Heart left ventricle (tissue), 16 donors: ENCODE measurements around the gene GTF2IRD1. TPM values are rescaled to one million over a fixed set of nuclear protein-coding genes. Genes with fewer than 3 reads are reported as not detected.
A peak's percentile ranks its signal among the peaks of the same experiment; 100 is the strongest.
"Not testable (repeated sequence)": the region's sequence is repeated elsewhere in the genome, so short reads cannot be mapped to it uniquely, and the experiment has no call there.

ENCODE experiments used
- ATAC-seq, 4 donors: fragments of 200-7000 bp; cut with Tn5 transposase; one replicate each; pipeline ENCODE4 v1.9.1; 2020 to 2022; ENCODE audit warnings: moderate library complexity in 4 of 4, mild to moderate bottlenecking in 3 of 4, moderate number of reproducible peaks in 1 of 4
- DNase-seq, 5 donors: peaks; one replicate each; pipeline ENCODE4 v3.0.0-alpha.2; 2020
- H3K27ac ChIP-seq, 12 donors: fragments of 200-600 bp; sonication (generic) in 4 of 12; one replicate each; pipeline versions ENCODE4 v1.5.0 to v1.8.0; 2016 to 2022; ENCODE audit warnings: mild to moderate bottlenecking in 2 of 12
- H3K27me3 ChIP-seq, 9 donors: fragments of 200-600 bp; sonication (generic) in 2 of 9; one replicate each; pipeline versions ENCODE4 v1.5.1 to v1.8.0; 2016 to 2022; ENCODE audit warnings: mild to moderate bottlenecking in 3 of 9
- H3K36me3 ChIP-seq, 9 donors: fragments of 200-600 bp; sonication (generic) in 2 of 9; one replicate each; pipeline versions ENCODE4 v1.5.0 to v1.8.0; 2018 to 2022; ENCODE audit warnings: mild to moderate bottlenecking in 2 of 9
- H3K4me1 ChIP-seq, 12 donors: fragments of 200-600 bp; sonication (generic) in 4 of 12; one replicate each; pipeline versions ENCODE4 v1.5.0 to v1.8.0; 2016 to 2022; ENCODE audit warnings: mild to moderate bottlenecking in 3 of 12
- H3K4me3 ChIP-seq, 12 donors: fragments of 200-600 bp; sonication (generic) in 4 of 12; one replicate each; pipeline versions ENCODE4 v1.5.0 to v1.8.0; 2017 to 2022; ENCODE audit warnings: mild to moderate bottlenecking in 9 of 12, moderate library complexity in 4 of 12
- H3K9me3 ChIP-seq, 12 donors: fragments of 200-600 bp; sonication (generic) in 4 of 12; one replicate each; pipeline versions ENCODE4 v1.5.0 to v1.8.0; 2016 to 2022; ENCODE audit warnings: mild to moderate bottlenecking in 1 of 12
- CTCF ChIP-seq, 12 donors: fragments of 200-600 bp; sonication (generic) in 4 of 12; IDR thresholded peaks; one replicate each; pipeline versions ENCODE4 v1.5.0 to v1.8.0; 2018 to 2022; ENCODE audit warnings: antibody characterized with exemption in 12 of 12, mild to moderate bottlenecking in 5 of 12
- POLR2A ChIP-seq, 2 donors: fragments of 450-650 bp; IDR thresholded peaks; one replicate each; pipeline ENCODE4 v1.6.1; 2017; ENCODE audit warnings: antibody characterized with exemption in 2 of 2, mild to moderate bottlenecking in 2 of 2, moderate library complexity in 2 of 2
- WGBS, 4 donors: extraction: QIAGEN DNeasy Blood & Tissue Kit in 2 of 4; methylation state at CpG; one replicate each; pipeline versions ENCODE4 v1.1.5 to v1.1.7; 2013 to 2018; 5-methylcytosine and 5-hydroxymethylcytosine counted together
- intact Hi-C, 10 donors: fragments of 100-400 bp; cut with DNase I; formaldehyde crosslinking; loops; one replicate each; pipeline versions ENCODE4 v1.11.1 to v1.14.2; 2022
- polyA plus RNA-seq, 2 donors: library from polyadenylated mRNA; stranded (reverse); fragments of 200-250 nt; gene quantifications; one replicate each; pipeline ENCODE4 v1.2.3, GENCODE V29; 2013
- total RNA-seq, 9 donors: library from RNA; depleted of rRNA in 2 of 9; stranded (reverse); fragments of >200 nt in 2 of 9; fragmentation: NEBNext Ultra II Directional in 3 of 9; extraction: Animal tissue kit (Norgen Biotek cat#: 25700) in 3 of 9; gene quantifications; one replicate each; pipeline versions ENCODE4 v1.1.0 to v1.2.4, GENCODE V29; 2016 to 2023
- donor health status: ischemic (EF 13 %, LVEDD 7.1; RV severe dilation, severe dysfunction).
- donor health status: healthy with polysubstance abuse.
- donor health status: DM: no; HTN: yes; CAD: no.
- donor health status: DM: no; HTN: no; CAD: no.
- donor health status: ischemic (EF 25% LVEDD 6.9; RV normal size, moderate dysfunction).
- donor health status: ischemic (EF 25% LVEDD 5.7; RV mildly dilated, moderate dysfunction).
- donor health status: healthy.
- donor health status: DM: yes; HTN: yes; CAD: no.
- donor health status: ischemic (EF 35%, LVEDD 5.7; RV mildly dilated, moderate dysfunction).
- donor health status: nonischemic (EF 11% LVEDD 7.7; RV severe dilation, severe dysfunction).
- donor health status: DM: yes; HTN: yes; CAD: no.
- donor health status: PGD.
- donor health status: ischemic (EF 29% LVEDD 5.4; RV normal size, mild dysfunction).
- donor health status: nonischemic (EF 23%, LVEDD 6.1; RV moderate dilation, normal function).

The GTF2IRD1 gene
- total and polyA plus RNA-seq, 11 donors: 10.0 to 40.4 (median 15.6) TPM

DNA sequence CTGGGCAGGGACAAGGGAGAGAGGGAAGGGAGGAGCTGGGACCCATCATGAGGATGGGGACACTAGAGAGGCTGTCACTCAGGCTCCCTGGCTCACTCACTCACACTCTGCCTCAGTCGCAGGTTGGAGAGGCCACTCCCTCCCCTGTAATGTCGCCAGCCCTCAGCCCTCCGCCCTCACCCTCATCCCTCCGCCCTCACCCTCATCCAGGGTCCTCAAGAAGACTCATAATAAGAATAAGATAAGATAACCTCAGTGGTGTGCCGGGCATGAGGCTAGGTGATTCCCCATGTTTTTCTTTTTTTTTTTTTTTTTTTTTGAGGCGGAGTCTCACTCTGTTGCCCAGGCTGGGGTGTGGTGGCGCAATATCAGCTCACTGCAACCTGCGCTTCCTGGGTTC is 92.2 kb downstream of the GTF2IRD1 start:
- no peak for DNase-seq
- H3K4me3 ChIP-seq: no peak overlapping the region
- WGBS, 4 donors: 89 to 94% (median 92%) methylated on average over 8 of the region's 8 CpGs
- H3K9me3 ChIP-seq: peaks cover 0 to 10% (median 4%) of the 10 kb centered on the region in 12 donors
- no peak overlapping the region for H3K27ac ChIP-seq
- H3K36me3 ChIP-seq: peaks cover 0 to 22% (median 5%) of the 10 kb centered on the region in 9 donors
- no peak for TF ChIP-seq CTCF (IDR thresholded peaks at IDR 0.05)
- no peak for TF ChIP-seq POLR2A (IDR thresholded peaks at IDR 0.05)
- H3K27me3 ChIP-seq: no peaks in the 10 kb centered on the region
- intact Hi-C loops: loop anchor here in 2 of 10 donors (5.0 to 10.0 kb wide), 2 partner anchors 54 to 91 kb away; partner anchors contain the start of gene GTF2IRD1 (in 1 of the 2)
- no peak for ATAC-seq
- H3K4me1 ChIP-seq: peaks cover 0 to 6% (median 0%) of the 10 kb centered on the region in 12 donors

- not testable (repeated sequence) for H3K4me3 ChIP-seq, H3K27me3 ChIP-seq, H3K9me3 ChIP-seq
- intact Hi-C loops: loop anchor here in 1 of 10 donors (5.0 kb wide), 1 partner anchor 101 kb away; the partner anchor contains the start of gene GTF2IRD1
- H3K27ac ChIP-seq: peak overlapping the region; percentile 16 to 88 (median 58)
- ATAC-seq (peak; percentile 72 to 85 (median 76)), DNase-seq (peak in 2 of 5 donors; percentile 46 to 60)
- H3K36me3 ChIP-seq: peaks cover 0 to 19% (median 9%) of the 10 kb centered on the region in 9 donors
- H3K4me1 ChIP-seq: peaks cover 0 to 11% (median 3%) of the 10 kb centered on the region in 12 donors
- WGBS, 4 donors: 50 to 77% (median 68%) methylated on average over 6 to 10 of the region's 10 CpGs
Measured at GRCh38 chr7:74553596-74554012, 99.9 kb downstream of the GTF2IRD1 start.

- no peaks in the 10 kb centered on the region for H3K9me3 ChIP-seq
- H3K36me3 ChIP-seq: peaks cover 0 to 21% (median 9%) of the 10 kb centered on the region in 9 donors
- H3K4me1 ChIP-seq: peaks cover 0 to 11% (median 3%) of the 10 kb centered on the region in 12 donors
- H3K27ac ChIP-seq: peak overlapping the region in 11 of 12 donors; percentile 16 to 88 (median 58)
- H3K27me3 ChIP-seq: no peaks in the 10 kb centered on the region
- intact Hi-C loops: loop anchor here in 1 of 10 donors (5.0 kb wide), 1 partner anchor 102 kb away; the partner anchor contains the start of gene GTF2IRD1
- TF ChIP-seq CTCF (IDR thresholded peaks at IDR 0.05): no peak
- TF ChIP-seq POLR2A (IDR thresholded peaks at IDR 0.05): no peak
- ATAC-seq: peak in 1 of 4 donors; percentile 2
- DNase-seq: no peak
- no peak overlapping the region for H3K4me3 ChIP-seq
- WGBS, 4 donors: 85 to 97% (median 90%) methylated on average over 7 of the region's 7 CpGs
Measured at GRCh38 chr7:74554178-74554577, 100.5 kb downstream of the GTF2IRD1 start.

DNA sequence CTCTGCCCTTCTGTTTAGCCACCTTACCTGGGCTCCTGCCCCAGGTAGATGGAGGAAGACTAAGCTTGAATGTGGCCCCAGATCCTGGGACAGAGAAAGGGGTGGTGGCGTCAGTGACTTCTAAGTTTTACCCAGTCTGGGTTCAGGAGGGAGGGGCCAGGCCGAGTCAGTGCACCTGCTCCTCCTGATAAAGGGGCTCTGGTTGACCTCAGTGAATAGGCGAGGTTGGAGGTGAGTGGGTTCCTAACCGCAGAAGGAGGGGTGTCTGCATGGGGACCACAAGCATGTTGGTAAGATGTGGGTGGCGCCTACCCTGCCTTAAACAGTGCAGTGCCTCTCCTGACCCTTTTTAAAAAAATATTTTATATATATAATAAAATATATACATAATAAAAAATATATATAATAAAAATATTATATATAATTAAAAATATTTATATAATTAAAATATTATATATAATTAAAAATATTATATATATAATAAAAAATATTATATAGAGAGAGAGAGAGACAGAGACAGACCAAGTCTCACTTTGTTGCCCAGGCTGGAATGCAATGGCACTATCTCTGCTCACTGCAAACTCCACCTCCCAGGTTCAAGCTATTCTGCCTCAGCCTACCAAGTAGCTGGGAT is 106.5 kb downstream of the GTF2IRD1 start:
- no peak for TF ChIP-seq CTCF (IDR thresholded peaks at IDR 0.05)
- no peak for TF ChIP-seq POLR2A (IDR thresholded peaks at IDR 0.05)
- H3K4me1 ChIP-seq: no peaks in the 10 kb centered on the region
- no peaks in the 10 kb centered on the region for H3K27me3 ChIP-seq
- peaks cover 0 to 37% (median 16%) of the 10 kb centered on the region in 9 donors for H3K36me3 ChIP-seq
- intact Hi-C loops: loop anchor here in 3 of 10 donors (5.0 to 10.0 kb wide), 4 partner anchors 105 to 145 kb away; partner anchors contain the start of gene GTF2IRD1 (in 1 of the 3)
- DNase-seq (no peak), ATAC-seq (no peak)
- 90 to 92% (median 91%) methylated on average over 5 of the region's 5 CpGs for WGBS, 4 donors
- no peaks in the 10 kb centered on the region for H3K9me3 ChIP-seq
- no peak overlapping the region for H3K27ac ChIP-seq
- H3K4me3 ChIP-seq: no peak overlapping the region
